ENCODE measurements around the gene C1QTNF2. TPM values are rescaled to one million over a fixed set of nuclear protein-coding genes. Genes with fewer than 3 reads are reported as not detected.

Gene C1QTNF2
- total and polyA plus RNA-seq, 10 of the 15 experiments (the other 5 are each of a cell fraction or from before 2014, with no cell fraction given): not detected

DNA sequence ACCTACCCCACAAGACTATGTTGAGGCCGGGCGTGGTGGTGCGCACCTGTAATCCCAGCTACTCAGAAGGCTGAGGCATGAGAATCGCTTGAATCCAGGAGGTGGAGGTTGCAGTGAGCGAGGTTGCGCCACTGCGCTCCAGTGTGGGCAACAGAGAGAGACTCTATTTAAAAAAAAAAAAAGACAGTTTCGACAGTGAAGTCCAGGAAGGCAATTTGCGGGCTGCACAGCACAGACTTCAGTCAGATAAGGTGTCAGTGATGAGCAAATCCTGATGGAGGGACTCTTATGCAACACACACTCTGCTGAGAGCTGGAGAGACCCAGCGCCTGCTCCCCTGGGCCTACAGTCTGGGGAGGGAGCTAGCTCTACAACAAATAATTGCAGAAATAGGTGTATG, 72.2 kb downstream of the C1QTNF2 start:
- H3K36me3 ChIP-seq (ENCODE audit: control insufficient read depth in 2 of 2, insufficient read depth in 2 of 2, low read length in 1 of 2): no peaks in the 10 kb centered on the region
- in situ Hi-C loops (cut with MboI): no loop called here
- SMC1A ChIA-PET (ENCODE audit: uncharacterized antibody, unreplicated experiment): no interaction called here
- H3K27ac ChIP-seq (ENCODE audit: control insufficient read depth, insufficient read depth): no peak overlapping the region
- FAIRE-seq (no peak), DNase-seq (ENCODE audit: low read depth, low spot score) (no peak), ATAC-seq (no peak)
- POLR2A ChIA-PET: no interaction called here
- peaks cover 0 to 2% of the 10 kb centered on the region in 2 experiments; a peak in 2 of 4 replicates for H3K27me3 ChIP-seq (replicated peaks in 1 of 2; ENCODE audit: control insufficient read depth in 2 of 2, insufficient read depth in 2 of 2, low read length in 1 of 2)
- no peaks in the 10 kb centered on the region for H3K79me2 ChIP-seq (ENCODE audit: control insufficient read depth, insufficient read depth, low read length)
- RAD21 ChIA-PET (ENCODE audit: unreplicated experiment): interaction anchor here (0.7 to 0.9 kb wide), 2 partner anchors 67 to 101 kb away, joined by 3 read pairs; no protein-coding TSS in a partner anchor
- H3K9ac ChIP-seq (ENCODE audit: control insufficient read depth, insufficient read depth, low read length): no peak overlapping the region
- WGBS (ENCODE audit: insufficient coverage, insufficient replicate concordance, low lambda C conversion rate, missing lambda C conversion rate): 65% methylated on average over 10 of the region's 10 CpGs
- H4K20me1 ChIP-seq (ENCODE audit: control insufficient read depth, insufficient read depth): no peaks in the 10 kb centered on the region
- BruUV-seq (replicated peaks): no TSS peak
- no peak overlapping the region for H2AFZ ChIP-seq (ENCODE audit: control insufficient read depth, low read depth, low read length)
- no peaks in the 10 kb centered on the region; the same call in 1 of the 2 replicates for H3K4me1 ChIP-seq (ENCODE audit: control insufficient read depth, insufficient read depth, low read length)
- no peak overlapping the region for H3K4me2 ChIP-seq (ENCODE audit: control insufficient read depth, insufficient read depth)
- intact Hi-C loops (cut with micrococcal nuclease; ENCODE audit: unreplicated experiment): no loop called here
- CTCF ChIA-PET: interaction anchor here (1.2 kb wide), 1 partner anchor 44 kb away, joined by 4 read pairs; no protein-coding TSS in a partner anchor
- H3K4me3 ChIP-seq: no peak overlapping the region
- no peaks in the 10 kb centered on the region; the same call in 2 of the 3 replicates for H3K9me3 ChIP-seq (replicated peaks; ENCODE audit: control insufficient read depth, insufficient read depth, low read length)
- TF ChIP-seq MTA2 (IDR thresholded peaks at IDR 0.05; ENCODE audit: low read depth) (no peak), MXI1 (IDR thresholded peaks at IDR 0.05; ENCODE audit: low read depth, low read length) (no peak), PKNOX1 (IDR thresholded peaks at IDR 0.05) (no peak), ZNF384 (IDR thresholded peaks at IDR 0.05; ENCODE audit: borderline replicate concordance, low read depth, low read length) (no peak), HCFC1 (IDR thresholded peaks at IDR 0.05; ENCODE audit: low read length) (no peak), ZBED1 (IDR thresholded peaks at IDR 0.05; ENCODE audit: borderline replicate concordance) (no peak), GABPA (IDR thresholded peaks at IDR 0.05; ENCODE audit: low read depth) (no peak), ATF2 (IDR thresholded peaks at IDR 0.05; ENCODE audit: low read length) (no peak), FOXK2 (IDR thresholded peaks at IDR 0.05) (no peak), EZH2 (IDR thresholded peaks at IDR 0.05; ENCODE audit: borderline replicate concordance, control insufficient read depth, low read depth, low read length) (no peak), ZBTB4 (CRISPR knock-in tag; IDR thresholded peaks at IDR 0.05) (no peak), SUZ12 (IDR thresholded peaks at IDR 0.05; ENCODE audit: unreplicated experiment) (no peak), SIX5 (IDR thresholded peaks at IDR 0.05; ENCODE audit: low read depth, low read length, severe bottlenecking) (no peak)
- TF ChIP-seq, protein P1, sequence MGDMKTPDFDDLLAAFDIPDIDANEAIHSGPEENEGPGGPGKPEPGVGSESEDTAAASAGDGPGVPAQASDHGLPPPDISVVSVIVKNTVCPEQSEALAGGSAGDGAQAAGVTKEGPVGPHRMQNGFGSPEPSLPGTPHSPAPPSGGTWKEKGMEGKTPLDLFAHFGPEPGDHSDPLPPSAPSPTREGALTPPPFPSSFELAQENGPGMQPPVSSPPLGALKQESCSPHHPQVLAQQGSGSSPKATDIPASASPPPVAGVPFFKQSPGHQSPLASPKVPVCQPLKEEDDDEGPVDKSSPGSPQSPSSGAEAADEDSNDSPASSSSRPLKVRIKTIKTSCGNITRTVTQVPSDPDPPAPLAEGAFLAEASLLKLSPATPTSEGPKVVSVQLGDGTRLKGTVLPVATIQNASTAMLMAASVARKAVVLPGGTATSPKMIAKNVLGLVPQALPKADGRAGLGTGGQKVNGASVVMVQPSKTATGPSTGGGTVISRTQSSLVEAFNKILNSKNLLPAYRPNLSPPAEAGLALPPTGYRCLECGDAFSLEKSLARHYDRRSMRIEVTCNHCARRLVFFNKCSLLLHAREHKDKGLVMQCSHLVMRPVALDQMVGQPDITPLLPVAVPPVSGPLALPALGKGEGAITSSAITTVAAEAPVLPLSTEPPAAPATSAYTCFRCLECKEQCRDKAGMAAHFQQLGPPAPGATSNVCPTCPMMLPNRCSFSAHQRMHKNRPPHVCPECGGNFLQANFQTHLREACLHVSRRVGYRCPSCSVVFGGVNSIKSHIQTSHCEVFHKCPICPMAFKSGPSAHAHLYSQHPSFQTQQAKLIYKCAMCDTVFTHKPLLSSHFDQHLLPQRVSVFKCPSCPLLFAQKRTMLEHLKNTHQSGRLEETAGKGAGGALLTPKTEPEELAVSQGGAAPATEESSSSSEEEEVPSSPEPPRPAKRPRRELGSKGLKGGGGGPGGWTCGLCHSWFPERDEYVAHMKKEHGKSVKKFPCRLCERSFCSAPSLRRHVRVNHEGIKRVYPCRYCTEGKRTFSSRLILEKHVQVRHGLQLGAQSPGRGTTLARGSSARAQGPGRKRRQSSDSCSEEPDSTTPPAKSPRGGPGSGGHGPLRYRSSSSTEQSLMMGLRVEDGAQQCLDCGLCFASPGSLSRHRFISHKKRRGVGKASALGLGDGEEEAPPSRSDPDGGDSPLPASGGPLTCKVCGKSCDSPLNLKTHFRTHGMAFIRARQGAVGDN (IDR thresholded peaks at IDR 0.05): no peak

All from GM12878 (cell line).